IMR-90 (cell line): ENCODE data around the gene EXT2. TPM values are rescaled to one million over a fixed set of nuclear protein-coding genes. Genes with fewer than 3 reads are reported as not detected.

Source experiments
- ATAC-seq: fragments of 200-7000 bp; cut with Tn5 transposase; 2 replicates; pipeline ENCODE4 v1.9.1; 2020; ENCODE audit warnings: low read depth, mild to moderate bottlenecking, moderate library complexity
- BruUV-seq: library from RNA; stranded (reverse); fragments of 400-500 nt; replicated peaks from 2 replicates; lab custom pipeline; 2021; lab: Mats Ljungman, UMichigan
- CTCF ChIA-PET: fragments of 300-600 bp; formaldehyde crosslinking; extraction: SDS; loops from one replicate; lab custom pipeline; 2021; ENCODE audit warnings: antibody characterized with exemption; lab: Yijun Ruan, JAX
- POLR2A ChIA-PET: fragments of 300-600 bp; sonication (Branson Sonifier 250); formaldehyde crosslinking; loops from one replicate; lab custom pipeline; 2022; ENCODE audit warnings: antibody characterized with exemption; ENCODE audit not compliant: unreplicated experiment; lab: Charles Lee
- DNase-seq: peaks from one replicate; pipeline ENCODE4 v3.0.0; 2013
- H2AFZ ChIP-seq: replicated peaks from 2 replicates; pipeline ENCODE3; 2013; ENCODE audit warnings: low read length, mild to moderate bottlenecking; ENCODE audit not compliant: poor library complexity
- H2AK5ac ChIP-seq: 2 replicates; pipeline ENCODE4 v1.6.1; 2013; ENCODE audit warnings: low read depth, low read length, inconsistent platforms
- H2AK9ac ChIP-seq: replicated peaks from 2 replicates; pipeline ENCODE3; 2013; ENCODE audit warnings: mild to moderate bottlenecking, low read depth, low read length, moderate library complexity; ENCODE audit not compliant: poor library complexity
- H2BK120ac ChIP-seq: 2 replicates; pipeline ENCODE4 v1.6.1; 2013; ENCODE audit warnings: low read depth, low read length, inconsistent platforms
- H2BK15ac ChIP-seq: 3 replicates; pipeline ENCODE4 v1.6.1; 2013; ENCODE audit warnings: low read depth, low read length, inconsistent platforms
- H2BK20ac ChIP-seq: 2 replicates; pipeline ENCODE4 v1.6.1; 2013; ENCODE audit warnings: low read depth, mild to moderate bottlenecking, inconsistent platforms, low read length, moderate library complexity
- H2BK5ac ChIP-seq: 2 replicates; pipeline ENCODE4 v1.6.1; 2013; ENCODE audit warnings: mild to moderate bottlenecking, low read depth, low read length, inconsistent platforms; ENCODE audit not compliant: poor library complexity, severe bottlenecking
- H3K14ac ChIP-seq: replicated peaks from 2 replicates; pipeline ENCODE4 v1.6.1; 2013; ENCODE audit warnings: low read depth, low read length, inconsistent platforms
- H3K18ac ChIP-seq: 2 replicates; pipeline ENCODE4 v1.6.1; 2013; ENCODE audit warnings: low read depth, low read length, control low read depth
- H3K23ac ChIP-seq: 2 replicates; pipeline ENCODE4 v1.6.1; 2013; ENCODE audit warnings: low read depth, low read length, inconsistent platforms
- H3K27ac ChIP-seq: 2 replicates; pipeline ENCODE4 v1.5.1; 2013; ENCODE audit warnings: mild to moderate bottlenecking, control low read depth, low read length; ENCODE audit not compliant: insufficient read depth
- H3K27me3 ChIP-seq: 2 replicates; pipeline ENCODE4 v1.6.1; 2013; ENCODE audit warnings: low read length; ENCODE audit not compliant: control insufficient read depth, insufficient read depth
- H3K36me3 ChIP-seq: 2 replicates; pipeline ENCODE4 v1.6.1; 2013; ENCODE audit warnings: low read length, mixed read lengths; ENCODE audit not compliant: control insufficient read depth, insufficient read depth
- H3K4ac ChIP-seq: 2 replicates; pipeline ENCODE4 v1.6.1; 2013; ENCODE audit warnings: low read depth, low read length, inconsistent platforms
- H3K4me1 ChIP-seq: 2 replicates; pipeline ENCODE4 v1.6.1; 2013; ENCODE audit warnings: low read length, mixed read lengths; ENCODE audit not compliant: control insufficient read depth, insufficient read depth
- H3K4me2 ChIP-seq: 2 replicates; pipeline ENCODE4 v1.6.1; 2013; ENCODE audit warnings: low read depth, mild to moderate bottlenecking, control low read depth, low read length, moderate library complexity
- H3K4me3 ChIP-seq: 2 replicates; pipeline ENCODE4 v1.5.1; 2013; ENCODE audit warnings: low read depth, mild to moderate bottlenecking, control low read depth, low read length, moderate library complexity; ENCODE audit not compliant: insufficient read depth
- H3K56ac ChIP-seq: 2 replicates; pipeline ENCODE4 v1.6.1; 2013; ENCODE audit warnings: low read length, inconsistent platforms; ENCODE audit not compliant: insufficient read depth; ENCODE audit errors: extremely low read depth
- H3K79me1 ChIP-seq, 2 experiments: 2 replicates each; pipeline ENCODE4 v1.6.1; 2013; ENCODE audit warnings: low read length in 2 of 2, inconsistent platforms in 1 of 2, low read depth in 1 of 2
- H3K9ac ChIP-seq: 2 replicates; pipeline ENCODE4 v1.6.1; 2013; ENCODE audit warnings: low read depth, low read length, control low read depth
- H3K9me1 ChIP-seq: 2 replicates; pipeline ENCODE4 v1.6.1; 2013; ENCODE audit warnings: low read length, inconsistent platforms; ENCODE audit not compliant: insufficient read depth
- H3K9me3 ChIP-seq: 2 replicates; pipeline ENCODE4 v1.6.1; 2013; ENCODE audit warnings: low read length; ENCODE audit not compliant: control insufficient read depth, insufficient read depth
- H4K20me1 ChIP-seq: 2 replicates; pipeline ENCODE4 v1.6.1; 2013; ENCODE audit warnings: low read length, inconsistent platforms; ENCODE audit not compliant: insufficient read depth
- H4K5ac ChIP-seq: 2 replicates; pipeline ENCODE4 v1.6.1; 2013; ENCODE audit warnings: mild to moderate bottlenecking, low read depth, low read length, control low read depth
- H4K8ac ChIP-seq, 2 experiments: 2 replicates each; pipeline ENCODE4 v1.6.1; 2013; ENCODE audit warnings: low read depth in 2 of 2, low read length in 2 of 2, control low read depth in 1 of 2, inconsistent platforms in 1 of 2
- H4K91ac ChIP-seq: 2 replicates; pipeline ENCODE4 v1.6.1; 2013; ENCODE audit warnings: low read depth, low read length, inconsistent platforms; ENCODE audit not compliant: insufficient read depth
- BHLHE40 ChIP-seq: fragments of 150-350 bp; IDR thresholded peaks from 2 replicates; pipeline ENCODE4 v1.6.1; 2016; ENCODE audit warnings: mild to moderate bottlenecking, low read depth, low read length
- CTCF ChIP-seq: conservative IDR thresholded peaks from 2 replicates; pipeline ENCODE4 v1.5.1; 2012; ENCODE audit warnings: mild to moderate bottlenecking, low read depth, low read length, improper control_type of control experiment
- FOS ChIP-seq: fragments of 150-350 bp; IDR thresholded peaks from 2 replicates; pipeline ENCODE4 v1.6.1; 2016; ENCODE audit warnings: low read depth, low read length
- MAZ ChIP-seq: IDR thresholded peaks from 2 replicates; pipeline ENCODE4 v1.6.1; 2012; ENCODE audit warnings: low read depth, mild to moderate bottlenecking, low read length, improper control_type of control experiment, moderate library complexity, borderline replicate concordance
- MXI1 ChIP-seq: IDR thresholded peaks from 2 replicates; pipeline ENCODE4 v1.6.1; 2012; ENCODE audit warnings: low read depth, mild to moderate bottlenecking, low read length, moderate library complexity, borderline replicate concordance
- NFE2L2 ChIP-seq: fragments of 150-350 bp; IDR thresholded peaks from 2 replicates; pipeline ENCODE4 v1.6.1; 2016; ENCODE audit warnings: low read depth, mild to moderate bottlenecking, low read length
- POLR2A ChIP-seq: IDR thresholded peaks from 2 replicates; pipeline ENCODE4 v1.6.1; 2012; ENCODE audit warnings: mild to moderate bottlenecking, low read depth, low read length
- RCOR1 ChIP-seq: IDR thresholded peaks from 2 replicates; pipeline ENCODE4 v1.6.1; 2012; ENCODE audit warnings: mild to moderate bottlenecking, low read length, improper control_type of control experiment; ENCODE audit not compliant: insufficient replicate concordance
- RFX5 ChIP-seq: IDR thresholded peaks from 2 replicates; pipeline ENCODE4 v1.8.0; 2012; ENCODE audit warnings: low read depth, mild to moderate bottlenecking, low read length, moderate library complexity
- WGBS, 2 experiments: methylation state at CpG; one replicate each; pipeline versions ENCODE4 v1.1.5 to v1.1.7; 2013; ENCODE audit warnings: missing lambda C conversion rate in 2 of 2; ENCODE audit not compliant: insufficient read length in 1 of 2; ENCODE audit errors: extremely low coverage in 2 of 2; 5-methylcytosine and 5-hydroxymethylcytosine counted together
- dilution Hi-C: fragments of 300-500 bp; cut with HindIII; formaldehyde crosslinking; loops from one replicate; pipeline ENCODE4 v1.14.3; 2018; ENCODE audit warnings: low sequenced_read_pairs; ENCODE audit not compliant: unreplicated experiment
- in situ Hi-C: fragments of 300-500 bp; cut with MboI; formaldehyde crosslinking; loops from 3 replicates; pipeline ENCODE4 v1.14.3; 2019; ENCODE audit warnings: low sequenced_read_pairs, inconsistent platforms, mixed read lengths
- intact Hi-C: fragments of 100-400 bp; cut with micrococcal nuclease; formaldehyde crosslinking; loops from 2 replicates; pipeline ENCODE4 v1.10.0; 2022
- polyA plus RNA-seq, 3 experiments: library from polyadenylated mRNA; depleted of rRNA; stranded (reverse); fragments of >200 nt; gene quantifications; 2 replicates each; pipeline ENCODE4 v1.2.3, GENCODE V29; 2012; ENCODE audit warnings: low replicate concordance in 1 of 3
- total RNA-seq: library from RNA; depleted of rRNA; stranded (reverse); fragments of >200 nt; gene quantifications from 2 replicates; pipeline ENCODE4 v1.2.3, GENCODE V29; 2012

Gene EXT2
- total and polyA plus RNA-seq, 2 of the 4 experiments (the other 2 are of a cell fraction), result 75.0 to 85.3 TPM

GRCh38 chr11:44267750-44268613 is 172.5 kb downstream of the EXT2 start (continued):
- TF ChIP-seq NFE2L2, result no peak

- Histone ChIP-seq H3K4ac (no peak overlapping the region), H3K27ac (no peak overlapping the region), H2BK120ac (no peak overlapping the region), H2BK15ac (no peak overlapping the region), H3K9ac (no peak overlapping the region), H3K79me1 (no peaks in the 10 kb centered on the region), H3K36me3 (no peaks in the 10 kb centered on the region), H3K9me3 (no peaks in the 10 kb centered on the region), H2BK5ac (no peak overlapping the region), H3K23ac (no peak overlapping the region), H2AK5ac (no peak overlapping the region), H4K20me1 (no peaks in the 10 kb centered on the region), H3K18ac (no peak overlapping the region), H3K4me1 (peaks cover 10% of the 10 kb centered on the region; the same call in 1 of the 2 replicates), H3K14ac (no peak overlapping the region), H3K56ac (no peak overlapping the region), H3K4me2 (no peak overlapping the region), H4K8ac (no peak overlapping the region), H2AK9ac (no peak overlapping the region), H4K91ac (no peak overlapping the region), H3K9me1 (no peaks in the 10 kb centered on the region; the same call in 1 of the 2 replicates), H2AFZ (no peak overlapping the region), H4K5ac (no peak overlapping the region), H2BK20ac (no peak overlapping the region), H3K4me3 (no peak overlapping the region), H3K27me3 (no peaks in the 10 kb centered on the region; the same call in 1 of the 2 replicates)
- ChIA-PET POLR2A (no interaction called here), CTCF (no interaction called here)
- dilution Hi-C loops (no loop called here), in situ Hi-C loops (no loop called here), intact Hi-C loops (no loop called here)
- no peak for DNase-seq
- ATAC-seq, result no peak
- no TSS peak for BruUV-seq
- 96% methylated on average over 4 of the region's 5 CpGs; no CpG with 5 or more reads in 1 of the 2 experiments for WGBS, 2 experiments
- TF ChIP-seq POLR2A (no peak), RFX5 (no peak), MXI1 (no peak), FOS (no peak), CTCF (no peak), RCOR1 (no peak), BHLHE40 (no peak), MAZ (no peak)
These were observed 173.2 kb downstream of the EXT2 start for GRCh38 chr11:44268614-44269080.
